DMS53 (cell line): ENCODE data around the gene TUT7.
"Not testable (repeated sequence)": the region's sequence is repeated elsewhere in the genome, so short reads cannot be mapped to it uniquely, and the experiment has no call there.

ENCODE experiments used
- DNase-seq: peaks from one replicate; lab custom pipeline; 2025; lab: John Stamatoyannopoulos, UW

The TUT7 gene

DNA sequence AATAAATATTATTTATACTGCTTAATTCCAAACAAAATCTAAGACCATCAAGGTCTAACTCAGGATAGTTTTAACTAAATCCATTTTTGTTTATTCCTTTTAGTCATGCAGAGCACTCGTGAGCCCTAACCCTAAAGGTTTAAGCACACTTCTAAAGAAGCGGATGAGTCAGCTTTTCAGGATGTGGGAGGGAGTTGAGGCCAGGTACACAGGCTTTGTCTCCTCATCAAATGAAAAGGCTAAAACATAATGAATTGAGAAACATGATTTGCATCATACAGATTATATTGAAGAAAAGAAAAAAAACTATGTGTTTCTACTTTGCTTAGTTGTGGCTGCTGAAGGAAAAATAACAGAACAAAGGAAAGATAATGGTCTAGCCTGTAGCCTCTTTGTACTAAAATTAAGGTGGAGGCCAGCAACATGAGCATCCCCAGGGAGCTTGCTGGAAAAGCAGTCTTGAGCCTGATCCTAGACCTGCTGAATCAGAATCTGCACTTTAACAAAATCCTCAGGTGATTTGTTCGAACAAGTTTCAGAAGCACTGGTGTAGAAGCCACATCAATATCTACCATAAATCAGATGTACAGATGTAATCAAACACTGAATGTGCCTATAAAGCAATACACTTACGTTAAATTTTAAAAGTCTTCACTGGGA lies 50.8 kb downstream of the TUT7 start:
- peak; percentile 51 for DNase-seq

DNA sequence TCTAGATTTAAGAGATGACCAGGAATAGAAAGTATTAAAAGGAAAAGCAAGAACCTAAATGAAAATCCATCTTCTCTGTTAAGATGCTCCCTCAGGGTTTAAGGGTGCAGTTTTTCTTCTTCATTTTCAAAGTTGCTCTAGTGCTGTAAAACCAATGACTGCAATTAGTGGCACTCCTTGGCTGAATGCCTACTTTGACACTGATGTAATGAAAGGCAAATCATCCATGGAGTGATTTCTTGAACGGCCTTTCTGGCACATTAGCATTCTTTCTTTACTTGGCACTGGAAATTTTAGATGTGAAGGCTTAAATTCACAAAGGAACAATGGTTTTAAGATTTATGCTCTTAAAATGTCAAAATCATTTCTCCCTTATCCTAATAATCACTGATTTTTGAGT lies 52.5 kb downstream of the TUT7 start:
- DNase-seq = no peak

GRCh38 chr9:86300701-86301100 lies 53.5 kb downstream of the TUT7 start:
- no peak for DNase-seq

GRCh38 chr9:86298873-86299272 lies 55.3 kb downstream of the TUT7 start:
- DNase-seq = peak; percentile 75

- not testable (repeated sequence) for DNase-seq
These were observed 63.9 kb downstream of the TUT7 start for GRCh38 chr9:86290341-86290740.

DNA sequence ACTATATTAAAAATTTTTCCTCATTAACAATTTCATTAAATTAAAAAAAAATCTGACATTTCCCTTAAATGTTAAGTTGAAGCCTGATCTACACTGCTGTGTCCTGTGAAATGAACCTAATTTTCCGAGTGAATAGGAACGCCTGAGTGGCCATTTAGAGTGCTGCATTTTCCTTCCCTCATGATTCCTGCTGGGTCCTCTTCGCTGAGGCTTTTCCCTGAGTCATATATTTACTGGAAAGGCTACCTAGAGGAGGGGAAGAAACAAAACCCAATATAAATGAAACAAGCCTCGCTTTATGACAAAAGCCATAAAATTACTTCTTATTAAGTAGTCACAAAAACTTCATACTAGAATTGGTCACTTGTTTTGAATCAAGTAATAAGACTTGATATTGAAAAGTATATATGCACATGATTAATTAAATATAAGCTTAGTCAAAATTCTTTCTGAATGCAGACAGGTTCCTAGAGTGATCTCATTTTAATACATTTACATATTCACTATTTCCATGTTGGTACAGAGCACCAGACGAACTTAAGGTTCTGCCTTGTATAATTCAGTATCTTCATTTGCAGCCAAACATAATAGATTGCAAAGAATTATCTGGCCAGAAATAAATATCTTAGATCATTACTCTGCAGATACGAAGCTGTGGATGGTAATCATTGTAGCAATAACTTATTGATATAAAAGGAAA lies 65.6 kb downstream of the TUT7 start:
- no peak for DNase-seq

DNA sequence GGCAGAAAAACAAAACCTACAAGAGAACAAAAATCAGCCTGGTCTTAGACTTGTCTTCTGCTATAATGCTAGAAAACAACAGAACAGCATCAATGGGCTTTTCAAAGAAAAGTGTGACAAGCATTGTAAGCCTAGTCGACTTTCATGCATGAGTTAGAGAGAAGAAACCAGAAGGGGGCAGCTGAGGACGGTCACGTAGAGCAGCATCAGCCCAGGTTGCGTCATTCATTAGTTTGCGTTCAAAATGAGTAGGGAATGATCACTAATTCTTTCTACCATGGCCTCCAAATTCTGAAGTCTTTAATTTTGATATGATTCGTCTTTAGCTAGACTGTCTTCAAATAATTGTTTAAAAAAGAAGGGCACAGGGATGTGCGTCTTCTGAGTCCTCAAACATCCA lies 67.2 kb downstream of the TUT7 start:
- peak; percentile 35 for DNase-seq

DNA sequence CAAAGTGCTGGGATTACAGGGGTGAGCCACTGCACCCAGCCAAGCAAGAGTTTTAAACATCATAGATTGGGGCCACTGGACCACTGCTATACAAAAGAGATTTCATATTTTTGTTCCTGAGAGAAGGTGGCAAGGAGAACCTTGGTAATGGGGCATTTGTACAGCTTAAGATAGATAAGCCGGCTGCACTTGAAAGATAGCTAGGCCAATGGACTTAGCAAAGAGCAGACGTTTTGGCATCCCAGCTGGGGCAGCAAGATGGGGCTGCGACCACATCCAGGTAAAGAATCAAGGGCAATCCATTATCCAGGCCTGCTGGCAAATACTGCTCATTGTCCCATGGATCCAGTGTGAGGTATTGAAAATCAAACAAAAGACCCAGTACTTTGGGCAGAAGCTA lies 67.9 kb downstream of the TUT7 start:
- no peak for DNase-seq

GRCh38 chr9:86285261-86285660 lies 68.9 kb downstream of the TUT7 start:
- DNase-seq = no peak

DNA sequence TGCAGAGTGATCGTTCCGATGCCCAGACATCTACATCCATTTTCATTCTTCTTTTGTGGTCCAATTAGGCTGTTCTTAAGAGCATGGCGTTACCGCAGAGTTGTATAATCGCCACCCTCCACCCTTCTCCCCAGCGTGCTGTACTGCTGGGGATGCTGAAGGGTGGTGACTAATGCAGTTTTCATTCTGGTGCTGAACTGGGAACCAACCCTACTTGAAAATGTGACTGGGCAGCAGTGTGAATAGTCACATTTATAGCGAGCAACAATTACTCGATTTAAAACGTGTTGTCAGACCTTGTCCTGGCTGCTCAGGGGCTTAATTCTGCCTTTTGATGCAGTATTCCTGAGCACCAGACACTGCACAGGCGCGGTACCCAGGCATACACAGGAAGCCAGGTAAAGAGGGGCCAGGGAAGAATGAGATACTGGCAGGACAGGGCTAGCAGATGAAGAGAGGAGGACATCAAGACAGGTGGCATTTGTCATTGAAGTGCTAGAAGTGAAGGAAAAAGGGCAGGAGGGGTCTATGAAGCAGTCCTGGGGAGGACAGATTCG lies 71.2 kb downstream of the TUT7 start:
- DNase-seq = no peak

- DNase-seq = peak; percentile 96
These were observed 71.9 kb downstream of the TUT7 start, which contains the start of gene ISCA1 for GRCh38 chr9:86282077-86282978. Gene ISCA1 (minus strand): TSS chr9:86282538. CDS start chr9:86282458, 80 bp downstream.

DNA sequence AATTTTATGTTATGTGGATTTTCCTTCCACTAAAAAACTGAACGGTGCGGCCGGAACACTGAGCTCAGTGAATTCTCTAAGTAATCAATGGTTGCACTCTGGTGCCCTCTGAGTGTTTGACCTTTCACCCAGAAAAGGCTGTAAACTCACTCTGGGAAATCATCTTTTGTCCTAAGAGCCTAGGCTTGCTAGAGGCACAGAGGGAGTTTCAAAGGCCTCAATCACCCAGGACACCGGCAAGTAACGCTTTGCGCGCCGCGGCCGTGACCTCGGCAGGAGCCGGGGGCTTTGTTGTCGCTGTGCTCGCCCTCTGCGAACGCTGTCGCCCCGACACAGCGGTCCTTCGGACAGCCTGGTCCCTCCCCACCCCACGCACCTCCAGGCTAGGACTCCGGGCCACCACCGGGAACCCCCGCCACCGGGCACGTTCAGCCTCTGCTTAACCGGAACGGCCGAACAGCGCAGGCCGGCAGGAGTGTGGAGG lies 72.6 kb downstream of the TUT7 start:
- peak; percentile 70 for DNase-seq

GRCh38 chr9:86280580-86280979 lies 73.6 kb downstream of the TUT7 start:
- DNase-seq = no peak

DNA sequence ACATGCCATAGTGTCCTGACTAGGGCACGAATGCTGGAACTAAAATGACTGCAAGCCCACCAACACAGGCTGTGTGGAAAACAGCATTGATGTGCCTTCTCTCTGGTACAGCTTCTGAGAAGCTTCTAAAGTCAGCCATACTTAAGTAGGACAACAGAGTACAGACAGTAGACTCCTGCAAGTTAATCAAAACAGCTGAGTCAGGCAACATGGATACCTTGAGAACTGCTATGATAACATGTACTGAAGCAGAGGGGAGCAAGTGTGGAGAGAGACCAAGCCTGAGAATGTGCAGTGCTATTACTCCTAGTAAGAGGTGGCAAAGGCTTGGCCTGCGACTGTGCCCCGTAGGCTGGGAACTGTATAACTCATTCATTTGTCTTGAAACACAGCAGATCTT lies 74.4 kb downstream of the TUT7 start:
- no peak for DNase-seq

DNA sequence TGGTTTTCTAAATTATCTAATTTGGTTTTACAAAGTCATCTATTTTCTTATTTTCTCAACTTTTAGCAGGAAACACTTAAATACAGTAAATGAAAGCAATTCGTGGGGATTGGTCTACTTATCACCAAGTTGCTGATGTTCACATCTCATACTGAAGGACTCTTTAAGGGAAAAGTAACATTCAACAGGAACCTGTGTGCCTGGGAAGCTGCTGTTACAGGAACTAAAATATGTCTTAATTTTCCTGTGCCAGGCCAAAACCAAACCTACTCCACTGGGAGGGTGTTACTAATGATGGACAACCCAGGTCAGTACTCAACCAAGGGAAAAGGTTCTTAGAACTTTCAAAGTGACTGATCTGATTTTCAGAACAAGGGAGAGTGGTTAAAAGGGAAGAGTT lies 77.1 kb downstream of the TUT7 start:
- no peak for DNase-seq

DNA sequence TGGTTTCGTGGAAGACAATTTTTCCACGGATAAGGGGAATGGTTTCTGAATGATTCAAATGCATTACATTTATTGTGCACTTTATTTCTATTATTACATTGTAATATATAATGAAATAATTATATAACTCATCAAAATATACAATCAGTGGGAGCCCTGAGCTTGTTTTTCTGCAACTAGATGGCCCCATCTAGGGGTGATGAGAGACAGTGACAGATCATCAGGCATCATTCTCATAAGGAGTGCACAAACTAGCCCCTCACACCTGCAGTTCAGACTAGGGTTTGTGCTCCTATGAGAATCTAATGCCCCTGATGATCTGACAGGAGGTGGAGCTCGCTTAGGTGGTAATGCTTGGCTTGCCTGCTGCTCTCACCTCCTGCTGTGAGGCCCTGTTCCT lies 78.2 kb downstream of the TUT7 start:
- DNase-seq = peak; percentile 10

GRCh38 chr9:86274821-86275643 lies 79.2 kb downstream of the TUT7 start:
- no peak for DNase-seq

DNA sequence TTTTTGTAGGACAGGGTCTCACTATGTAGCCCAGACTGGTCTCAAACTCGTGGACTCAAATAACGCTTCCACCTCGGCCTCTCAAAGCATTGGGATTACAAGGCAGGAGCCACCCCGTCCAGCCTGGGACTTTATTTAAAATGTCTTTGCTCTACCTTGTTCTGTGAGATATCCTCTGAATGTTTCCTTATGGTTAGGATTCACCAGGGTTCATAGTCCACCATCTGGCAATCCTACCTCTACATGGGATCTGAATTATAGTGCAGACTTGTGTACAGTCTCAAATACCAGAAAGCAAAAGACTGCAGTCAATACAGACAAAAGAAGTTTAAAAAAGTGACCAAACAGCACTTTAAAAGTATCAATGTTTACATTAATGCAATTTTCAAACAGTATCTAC lies 82.0 kb downstream of the TUT7 start:
- no peak for DNase-seq

- DNase-seq = no peak
These were observed 90.3 kb downstream of the TUT7 start for GRCh38 chr9:86263876-86264275.

GRCh38 chr9:86262492-86262891 lies 91.7 kb downstream of the TUT7 start:
- no peak for DNase-seq

DNA sequence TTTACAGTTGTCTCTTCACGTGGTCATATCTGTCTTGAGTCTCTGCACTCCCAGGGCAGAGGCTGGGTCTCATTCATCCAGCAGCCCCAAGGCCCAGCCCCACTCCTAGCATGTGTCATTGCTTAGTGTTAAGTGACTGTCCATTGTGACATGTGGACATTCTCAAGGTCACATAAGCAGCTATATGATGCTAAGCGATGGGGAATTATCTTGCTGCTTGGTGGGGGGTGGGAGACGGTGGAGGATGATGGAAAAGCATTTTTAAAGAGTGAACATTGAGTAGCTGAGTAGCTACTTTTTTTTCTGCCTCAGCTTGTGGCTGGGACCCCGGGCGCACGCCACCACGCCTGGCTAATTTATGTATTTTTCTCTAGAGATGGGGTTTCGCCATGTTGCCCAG lies 94.7 kb downstream of the TUT7 start, which contains the start of gene C9orf153:
C9orf153 (minus strand) TSS at position 101 of the 400 bp plus-strand sequence. CDS start 30,054 bp downstream, outside the sequence.
- DNase-seq = no peak
